Central memory CD4-positive, alpha-beta T cell (primary cell): ENCODE data around the gene UVRAG.
A peak's percentile ranks its signal among the peaks of the same experiment; 100 is the strongest.

Source experiments
- DNase-seq: peaks from one replicate; pipeline ENCODE4 v3.0.0; 2022

Gene UVRAG

GRCh38 chr11:75784085-75784478, 30.9 kb upstream of the UVRAG start:
- DNase-seq: no peak

GRCh38 chr11:75784506-75784905, 30.5 kb upstream of the UVRAG start:
- DNase-seq: no peak

GRCh38 chr11:75785187-75785586, 29.8 kb upstream of the UVRAG start:
- DNase-seq: no peak

GRCh38 chr11:75786101-75786736, 28.8 kb upstream of the UVRAG start:
- no peak for DNase-seq

- no peak for DNase-seq
Observed at GRCh38 chr11:75789521-75789920, 25.5 kb upstream of the UVRAG start.

- DNase-seq: no peak
Observed at GRCh38 chr11:75790986-75791385, 24.0 kb upstream of the UVRAG start.

- DNase-seq: no peak
Observed at GRCh38 chr11:75792127-75792731, 22.8 kb upstream of the UVRAG start.

- no peak for DNase-seq
Observed at GRCh38 chr11:75792997-75793800, 21.8 kb upstream of the UVRAG start.

GRCh38 chr11:75793966-75794365, 21.0 kb upstream of the UVRAG start:
- no peak for DNase-seq

GRCh38 chr11:75795276-75796090, 19.5 kb upstream of the UVRAG start:
- DNase-seq: no peak

GRCh38 chr11:75796091-75796435, 18.9 kb upstream of the UVRAG start:
- DNase-seq: no peak

GRCh38 chr11:75797116-75797515, 17.9 kb upstream of the UVRAG start:
- no peak for DNase-seq

- no peak for DNase-seq
Observed at GRCh38 chr11:75797792-75798191, 17.2 kb upstream of the UVRAG start.

GRCh38 chr11:75800136-75800675, 14.8 kb upstream of the UVRAG start:
- DNase-seq: no peak

- DNase-seq: no peak
Observed at GRCh38 chr11:75800728-75801361, 14.2 kb upstream of the UVRAG start.

- DNase-seq: no peak
Observed at GRCh38 chr11:75801362-75802020, 13.5 kb upstream of the UVRAG start.

GRCh38 chr11:75802021-75802912, 12.7 kb upstream of the UVRAG start:
- no peak for DNase-seq

GRCh38 chr11:75802913-75803820, 11.8 kb upstream of the UVRAG start:
- peak; percentile 53 for DNase-seq

GRCh38 chr11:75809111-75809510, 5.9 kb upstream of the UVRAG start:
- DNase-seq: no peak

- DNase-seq: no peak
Observed at GRCh38 chr11:75809991-75810390, 5.0 kb upstream of the UVRAG start.
